Hepatocyte (in vitro differentiated cells): ENCODE data around the gene MED29. TPM values are rescaled to one million over a fixed set of nuclear protein-coding genes. Genes with fewer than 3 reads are reported as not detected.

Source experiments
- DNase-seq: peaks from one replicate; pipeline ENCODE4 v3.0.0-alpha.2; 2016; ENCODE audit warnings: low spot score
- H2AFZ ChIP-seq: fragments of 200-600 bp; sonication (generic); 2 replicates; pipeline ENCODE4 v1.6.0; 2016; ENCODE audit warnings: antibody characterized with exemption, mild to moderate bottlenecking
- H3K27ac ChIP-seq: fragments of 200-600 bp; sonication (generic); 2 replicates; pipeline ENCODE4 v1.5.1; 2016; ENCODE audit warnings: mild to moderate bottlenecking
- H3K27me3 ChIP-seq: fragments of 200-600 bp; sonication (generic); 2 replicates; pipeline ENCODE4 v1.6.1; 2016
- H3K36me3 ChIP-seq: fragments of 200-600 bp; sonication (generic); replicated peaks from 2 replicates; pipeline ENCODE4 v1.5.1; 2016; ENCODE audit warnings: low read depth; ENCODE audit not compliant: insufficient read depth
- H3K4me1 ChIP-seq: fragments of 200-600 bp; sonication (generic); 2 replicates; pipeline ENCODE4 v1.5.1; 2016; ENCODE audit warnings: mild to moderate bottlenecking, moderate library complexity; ENCODE audit not compliant: insufficient read depth
- H3K4me2 ChIP-seq: fragments of 200-600 bp; sonication (generic); 2 replicates; pipeline ENCODE4 v1.6.0; 2016
- H3K4me3 ChIP-seq: fragments of 200-600 bp; sonication (generic); 2 replicates; pipeline ENCODE4 v1.5.1; 2016; ENCODE audit warnings: mild to moderate bottlenecking
- H3K79me2 ChIP-seq: fragments of 200-600 bp; sonication (generic); 2 replicates; pipeline ENCODE4 v1.6.0; 2017; ENCODE audit warnings: mild to moderate bottlenecking
- H3K9me2 ChIP-seq: fragments of 200-600 bp; sonication (generic); replicated peaks from 2 replicates; pipeline ENCODE4 v1.6.0; 2017; ENCODE audit warnings: mild to moderate bottlenecking; ENCODE audit not compliant: insufficient read depth
- H3K9me3 ChIP-seq: fragments of 200-600 bp; sonication (generic); 2 replicates; pipeline ENCODE4 v1.5.1; 2016; ENCODE audit warnings: low read depth, mild to moderate bottlenecking
- H4K20me1 ChIP-seq: fragments of 200-600 bp; sonication (generic); 2 replicates; pipeline ENCODE4 v1.6.0; 2016; ENCODE audit warnings: mild to moderate bottlenecking; ENCODE audit not compliant: insufficient read depth, poor library complexity, severe bottlenecking
- CTCF ChIP-seq: fragments of 200-600 bp; sonication (generic); IDR thresholded peaks from 2 replicates; pipeline ENCODE4 v1.5.1; 2016; ENCODE audit warnings: antibody characterized with exemption, mild to moderate bottlenecking; ENCODE audit not compliant: poor library complexity
- EZH2 ChIP-seq: fragments of 200-600 bp; sonication (generic); IDR thresholded peaks from 2 replicates; pipeline ENCODE4 v1.6.1; 2016; ENCODE audit warnings: antibody characterized with exemption, mild to moderate bottlenecking, borderline replicate concordance
- EZH2phosphoT487 ChIP-seq: fragments of 200-600 bp; sonication (generic); IDR thresholded peaks from one replicate; pipeline ENCODE4 v1.6.1; 2018; ENCODE audit warnings: antibody characterized with exemption, mild to moderate bottlenecking, low read depth, moderate library complexity; ENCODE audit not compliant: unreplicated experiment, severe bottlenecking
- WGBS: methylation state at CpG from one replicate; pipeline ENCODE4 v1.1.6; 2016; ENCODE audit warnings: low lambda C conversion rate; ENCODE audit errors: missing lambda C conversion rate; 5-methylcytosine and 5-hydroxymethylcytosine counted together
- polyA plus RNA-seq: library from polyadenylated mRNA; unstranded; fragments of >200 nt; fragmentation: Nextera tagmentation; extraction: Ambion mirVana; gene quantifications from 2 replicates; pipeline ENCODE4 v1.2.1, GENCODE V29; 2016
- total RNA-seq: library from RNA; depleted of rRNA; stranded (reverse); fragments of >200 nt; gene quantifications from 2 replicates; pipeline ENCODE4 v1.2.3, GENCODE V29; 2014

The MED29 gene
- total and polyA plus RNA-seq, 2 experiments from 2014 or later, result 18.9 to 38.6 TPM

GRCh38 chr19:39433480-39434079, 42.4 kb downstream of the MED29 start:
- Histone ChIP-seq H3K79me2 (peaks cover 28% of the 10 kb centered on the region), H3K9me2 (no peaks in the 10 kb centered on the region), H4K20me1 (peaks cover 18% of the 10 kb centered on the region), H3K4me2 (peak overlapping the region; percentile 95), H3K4me1 (peaks cover 26% of the 10 kb centered on the region), H2AFZ (no peak overlapping the region), H3K36me3 (peaks cover 5% of the 10 kb centered on the region), H3K9me3 (no peaks in the 10 kb centered on the region), H3K4me3 (no peak overlapping the region), H3K27me3 (no peaks in the 10 kb centered on the region), H3K27ac (peak overlapping the region; percentile 89)
- WGBS, result 96% methylated on average over 8 of the region's 8 CpGs
- DNase-seq, result no peak
- no peak for TF ChIP-seq EZH2
- no peak for TF ChIP-seq CTCF
- TF ChIP-seq EZH2phosphoT487, result no peak

GRCh38 chr19:39434123-39435076, 43.2 kb downstream of the MED29 start:
- Histone ChIP-seq H3K4me2 (peak overlapping the region; percentile 95), H3K4me1 (peaks cover 18% of the 10 kb centered on the region), H2AFZ (no peak overlapping the region), H3K27me3 (no peaks in the 10 kb centered on the region), H3K79me2 (peaks cover 28% of the 10 kb centered on the region), H3K9me3 (no peaks in the 10 kb centered on the region), H3K9me2 (no peaks in the 10 kb centered on the region), H4K20me1 (peaks cover 18% of the 10 kb centered on the region), H3K36me3 (peaks cover 5% of the 10 kb centered on the region), H3K27ac (peak overlapping the region; percentile 89), H3K4me3 (peak overlapping the region; percentile 79)
- no peak for DNase-seq
- TF ChIP-seq EZH2, result no peak
- TF ChIP-seq EZH2phosphoT487, result no peak
- TF ChIP-seq CTCF, result no peak
- 70% methylated on average over 10 of the region's 10 CpGs for WGBS

GRCh38 chr19:39435499-39436349, 44.5 kb downstream of the MED29 start, which contains the start of gene RPS16:
TSS of gene RPS16 (minus strand) at chr19:39435949. CDS start at chr19:39435895, 54 bp downstream.
- Histone ChIP-seq H3K79me2 (peaks cover 28% of the 10 kb centered on the region), H4K20me1 (peaks cover 18% of the 10 kb centered on the region), H3K27me3 (no peaks in the 10 kb centered on the region), H3K9me3 (no peaks in the 10 kb centered on the region), H3K36me3 (peaks cover 5% of the 10 kb centered on the region), H3K4me3 (peak within 1 kb of the TSS; percentile 79), H3K9me2 (no peaks in the 10 kb centered on the region), H3K4me2 (peak within 1 kb of the TSS; percentile 95), H3K4me1 (peaks cover 18% of the 10 kb centered on the region), H3K27ac (peak within 1 kb of the TSS; percentile 92), H2AFZ (peak within 1 kb of the TSS; percentile 5)
- no peak for TF ChIP-seq EZH2
- no peak for TF ChIP-seq EZH2phosphoT487
- no peak for TF ChIP-seq CTCF
- peak; percentile 100 for DNase-seq
- 1% methylated on average over 55 of the region's 61 CpGs for WGBS
